Neuronal stem cell (in vitro differentiated cells): ENCODE data around the gene TRPC4AP.

ENCODE experiments used
- DNase-seq: peaks from one replicate; pipeline ENCODE4 v3.0.0-alpha.2; 2013; ENCODE audit warnings: low spot score
- H2AFZ ChIP-seq: one replicate; pipeline ENCODE4 v1.6.1; 2013; ENCODE audit warnings: mild to moderate bottlenecking, low read length, inconsistent platforms
- H2AK5ac ChIP-seq: 2 replicates; pipeline ENCODE4 v1.6.1; 2013; ENCODE audit warnings: low read depth, mild to moderate bottlenecking, inconsistent platforms, low read length, moderate library complexity, mixed read lengths
- H2BK120ac ChIP-seq: 2 replicates; pipeline ENCODE4 v1.6.1; 2013; ENCODE audit warnings: low read depth, mild to moderate bottlenecking, inconsistent platforms, low read length, moderate library complexity, mixed read lengths
- H2BK12ac ChIP-seq: one replicate; pipeline ENCODE4 v1.6.1; 2013; ENCODE audit warnings: low read length, inconsistent platforms
- H2BK15ac ChIP-seq: 2 replicates; pipeline ENCODE4 v1.6.1; 2013; ENCODE audit warnings: mild to moderate bottlenecking, low read length, inconsistent platforms, mixed read lengths
- H2BK5ac ChIP-seq: one replicate; pipeline ENCODE4 v1.6.1; 2013; ENCODE audit warnings: inconsistent platforms, mild to moderate bottlenecking, low read length, moderate library complexity
- H3K14ac ChIP-seq: one replicate; pipeline ENCODE4 v1.6.1; 2013; ENCODE audit warnings: low read length, inconsistent platforms
- H3K18ac ChIP-seq: 2 replicates; pipeline ENCODE4 v1.6.1; 2013; ENCODE audit warnings: low read length, inconsistent platforms
- H3K23ac ChIP-seq: 2 replicates; pipeline ENCODE4 v1.6.1; 2013; ENCODE audit warnings: low read depth, mild to moderate bottlenecking, mixed read lengths, low read length, inconsistent platforms; ENCODE audit not compliant: poor library complexity
- H3K27ac ChIP-seq: replicated peaks from 3 replicates; pipeline ENCODE4 v1.5.1; 2013; ENCODE audit warnings: low read length, inconsistent platforms
- H3K27me3 ChIP-seq, 3 experiments: 2 replicates each; pipeline ENCODE4 v1.6.1; 2013; ENCODE audit warnings: low read length in 3 of 3, mild to moderate bottlenecking in 2 of 3, inconsistent platforms in 1 of 3, low read depth in 1 of 3, mixed read lengths in 1 of 3, moderate library complexity in 1 of 3; ENCODE audit not compliant: control insufficient read depth in 3 of 3, insufficient read depth in 3 of 3
- H3K36me3 ChIP-seq, 2 donors: replicated peaks in 1 of 2; 2 replicates each; pipeline ENCODE4 v1.6.1; 2013; ENCODE audit warnings: low read length in 2 of 2; ENCODE audit not compliant: control insufficient read depth in 2 of 2, insufficient read depth in 2 of 2
- H3K4ac ChIP-seq: 2 replicates; pipeline ENCODE4 v1.6.1; 2013; ENCODE audit warnings: inconsistent platforms, mild to moderate bottlenecking, low read length, moderate library complexity
- H3K4me1 ChIP-seq, 2 donors: 1 replicate in 1 of 2; 2 replicates in 1 of 2; pipeline ENCODE4 v1.6.1; 2013; ENCODE audit warnings: low read length in 2 of 2, low read depth in 1 of 2; ENCODE audit not compliant: control insufficient read depth in 2 of 2, insufficient read depth in 1 of 2
- H3K4me2 ChIP-seq: one replicate; pipeline ENCODE4 v1.6.1; 2013; ENCODE audit warnings: mild to moderate bottlenecking, low read length, inconsistent platforms; ENCODE audit not compliant: insufficient read depth, poor library complexity, severe bottlenecking
- H3K4me3 ChIP-seq, 2 donors: 2 replicates each; pipeline ENCODE4 v1.5.1; 2013; ENCODE audit warnings: low read length in 2 of 2, mild to moderate bottlenecking in 2 of 2, inconsistent platforms in 1 of 2, moderate library complexity in 1 of 2
- H3K79me1 ChIP-seq: one replicate; pipeline ENCODE4 v1.6.1; 2013; ENCODE audit warnings: low read depth, mild to moderate bottlenecking, inconsistent platforms, low read length, moderate library complexity
- H3K9ac ChIP-seq: one replicate; pipeline ENCODE4 v1.6.1; 2013; ENCODE audit warnings: mild to moderate bottlenecking, low read depth, low read length, inconsistent platforms; ENCODE audit not compliant: poor library complexity
- H3K9me3 ChIP-seq, 2 donors: replicated peaks in 1 of 2; 2 replicates each; pipeline versions ENCODE3 to v1.6.1; 2013; ENCODE audit warnings: low read length in 2 of 2, mild to moderate bottlenecking in 2 of 2, inconsistent platforms in 1 of 2, low read depth in 1 of 2, mixed read lengths in 1 of 2, moderate library complexity in 1 of 2; ENCODE audit not compliant: control insufficient read depth in 2 of 2, insufficient read depth in 1 of 2
- H4K8ac ChIP-seq: one replicate; pipeline ENCODE4 v1.6.1; 2013; ENCODE audit warnings: low read depth, mild to moderate bottlenecking, inconsistent platforms, low read length, moderate library complexity
- H4K91ac ChIP-seq: one replicate; pipeline ENCODE4 v1.6.1; 2013; ENCODE audit warnings: low read length, low read depth, mild to moderate bottlenecking, inconsistent platforms; ENCODE audit not compliant: poor library complexity
- WGBS, 2 donors: extraction: QIAGEN DNeasy Blood & Tissue Kit; methylation state at CpG; one replicate each; pipeline ENCODE4 v1.1.7; 2013; ENCODE audit warnings: missing lambda C conversion rate in 2 of 2, mixed read lengths in 1 of 2; ENCODE audit not compliant: insufficient read length in 2 of 2, insufficient replicate concordance in 1 of 2; ENCODE audit errors: extremely low coverage in 2 of 2; 5-methylcytosine and 5-hydroxymethylcytosine counted together

The TRPC4AP gene

DNA sequence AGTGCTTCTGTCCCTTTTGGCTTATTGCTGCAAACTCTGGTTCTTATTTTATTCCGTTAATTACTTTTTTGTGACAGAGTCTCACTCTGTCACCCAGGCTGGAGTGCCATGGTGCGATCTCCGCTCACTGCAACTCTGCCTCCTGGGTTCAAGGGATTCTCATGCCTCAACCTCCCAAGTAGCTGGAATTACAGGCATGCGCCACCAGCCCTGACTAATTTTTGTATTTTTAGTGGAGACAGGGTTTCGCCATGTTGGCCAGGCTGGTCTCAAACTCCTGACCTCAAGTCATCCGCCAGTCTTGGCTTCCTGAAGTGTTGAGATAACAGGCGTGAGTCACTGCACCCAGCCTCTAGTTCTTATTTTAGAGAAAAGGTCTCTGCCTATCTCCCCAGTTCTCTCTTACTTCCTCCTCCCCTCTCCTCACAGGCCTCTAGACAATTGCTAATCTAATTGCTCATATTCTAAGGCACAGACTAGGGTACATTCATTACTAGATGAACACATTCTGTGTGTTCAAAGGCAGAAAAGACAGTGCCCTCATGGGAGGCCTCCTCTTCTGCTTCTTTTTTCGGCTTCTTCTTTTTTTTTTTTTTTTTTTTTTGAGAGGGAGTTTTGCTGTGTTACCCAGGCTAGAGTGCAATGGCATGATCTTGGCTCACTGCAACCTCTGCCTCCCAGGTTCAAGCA is 27.6 kb upstream of the TRPC4AP start:
- DNase-seq = no peak
- H2AFZ ChIP-seq = no peak overlapping the region
- H3K4ac ChIP-seq = no peak overlapping the region
- H3K9ac ChIP-seq = no peak overlapping the region
- H2BK12ac ChIP-seq = no peak overlapping the region
- H3K79me1 ChIP-seq = no peaks in the 10 kb centered on the region
- no peaks in the 10 kb centered on the region for H3K27me3 ChIP-seq
- H3K9me3 ChIP-seq = no peaks in the 10 kb centered on the region
- no peak overlapping the region for H3K18ac ChIP-seq
- no peak overlapping the region for H4K91ac ChIP-seq
- H3K27ac ChIP-seq = no peak overlapping the region
- no peak overlapping the region for H4K8ac ChIP-seq
- H3K23ac ChIP-seq = no peak overlapping the region
- WGBS, 2 donors = no CpG with 5 or more reads among the region's 8 CpGs
- no peak overlapping the region for H3K4me2 ChIP-seq
- no peak overlapping the region for H3K4me3 ChIP-seq
- H2AK5ac ChIP-seq = no peak overlapping the region
- H3K4me1 ChIP-seq = no peaks in the 10 kb centered on the region
- H3K14ac ChIP-seq = no peak overlapping the region
- no peak overlapping the region for H2BK15ac ChIP-seq
- H2BK120ac ChIP-seq = no peak overlapping the region
- no peak overlapping the region for H2BK5ac ChIP-seq
- peaks cover 5 to 43% of the 10 kb centered on the region in 2 donors for H3K36me3 ChIP-seq

- no CpG with 5 or more reads among the region's 1 CpG for WGBS, 2 donors
Observed at GRCh38 chr20:35117629-35118028, 25.0 kb upstream of the TRPC4AP start.

GRCh38 chr20:35117196-35117595 is 24.6 kb upstream of the TRPC4AP start:
- no peak overlapping the region for H3K4me3 ChIP-seq
- DNase-seq = no peak

More at GRCh38 chr20:35117629-35118028, 25.0 kb upstream of the TRPC4AP start:
- H3K4me1 ChIP-seq = no peaks in the 10 kb centered on the region
- H2AFZ ChIP-seq = no peak overlapping the region
- no peak overlapping the region for H2BK120ac ChIP-seq
- no peaks in the 10 kb centered on the region for H3K9me3 ChIP-seq
- H2BK15ac ChIP-seq = no peak overlapping the region
- H3K27ac ChIP-seq = no peak overlapping the region
- H3K14ac ChIP-seq = no peak overlapping the region
- no peak overlapping the region for H4K91ac ChIP-seq
- H3K4me2 ChIP-seq = no peak overlapping the region
- H3K4me3 ChIP-seq = no peak overlapping the region
- H2AK5ac ChIP-seq = no peak overlapping the region
- no peak overlapping the region for H2BK12ac ChIP-seq
- H3K79me1 ChIP-seq = no peaks in the 10 kb centered on the region
- no peak overlapping the region for H3K18ac ChIP-seq
- no peak overlapping the region for H4K8ac ChIP-seq
- H3K36me3 ChIP-seq = peaks cover 5 to 34% of the 10 kb centered on the region in 2 donors
- no peak overlapping the region for H3K9ac ChIP-seq
- H3K27me3 ChIP-seq = no peaks in the 10 kb centered on the region
- H3K4ac ChIP-seq = no peak overlapping the region
- DNase-seq = no peak
- no peak overlapping the region for H3K23ac ChIP-seq
- no peak overlapping the region for H2BK5ac ChIP-seq

DNA sequence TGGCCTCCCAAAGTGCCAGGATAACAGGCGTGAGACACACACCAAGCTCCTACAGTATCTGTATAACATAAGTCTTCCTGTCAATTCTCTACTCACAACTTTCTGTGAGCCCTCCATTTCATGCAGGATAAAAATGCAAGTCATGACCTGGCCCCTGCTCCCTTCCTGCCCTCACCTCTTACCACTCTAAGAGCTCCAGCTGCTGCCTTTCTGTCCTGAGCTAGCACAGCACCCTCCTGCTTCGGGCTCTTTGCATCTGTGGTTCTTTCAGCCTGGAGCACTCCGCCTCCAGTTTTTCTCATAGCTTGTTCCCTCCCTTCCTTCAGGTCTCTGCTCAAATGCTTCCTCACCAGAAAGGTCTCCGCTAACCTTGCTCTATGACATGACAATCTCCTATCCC is 23.7 kb upstream of the TRPC4AP start:
- Histone ChIP-seq H3K4me3 (no peak overlapping the region), H3K4me2 (no peak overlapping the region), H3K79me1 (no peaks in the 10 kb centered on the region), H2BK15ac (no peak overlapping the region), H3K9me3 (no peaks in the 10 kb centered on the region), H3K18ac (no peak overlapping the region), H3K4ac (no peak overlapping the region), H2BK12ac (no peak overlapping the region), H3K36me3 (peaks cover 5 to 26% of the 10 kb centered on the region in 2 donors), H3K27ac (no peak overlapping the region), H2AK5ac (no peak overlapping the region), H2BK120ac (no peak overlapping the region), H3K14ac (no peak overlapping the region), H3K23ac (no peak overlapping the region), H4K91ac (no peak overlapping the region), H2AFZ (no peak overlapping the region), H3K9ac (no peak overlapping the region), H3K27me3 (no peaks in the 10 kb centered on the region), H2BK5ac (no peak overlapping the region), H4K8ac (no peak overlapping the region), H3K4me1 (no peaks in the 10 kb centered on the region)
- WGBS, 2 donors = no CpG with 5 or more reads among the region's 4 CpGs
- no peak for DNase-seq

More at GRCh38 chr20:35117196-35117595, 24.6 kb upstream of the TRPC4AP start:
- no peaks in the 10 kb centered on the region for H3K79me1 ChIP-seq
- H3K14ac ChIP-seq = no peak overlapping the region
- no peak overlapping the region for H2AFZ ChIP-seq
- H3K27ac ChIP-seq = no peak overlapping the region
- no peak overlapping the region for H4K8ac ChIP-seq
- no peak overlapping the region for H3K9ac ChIP-seq
- H2BK15ac ChIP-seq = no peak overlapping the region
- no peaks in the 10 kb centered on the region for H3K4me1 ChIP-seq
- H3K23ac ChIP-seq = no peak overlapping the region
- no peaks in the 10 kb centered on the region for H3K9me3 ChIP-seq
- no peak overlapping the region for H2BK5ac ChIP-seq
- H2AK5ac ChIP-seq = no peak overlapping the region
- H2BK120ac ChIP-seq = no peak overlapping the region
- no peak overlapping the region for H3K4ac ChIP-seq
- no peak overlapping the region for H3K4me2 ChIP-seq
- H2BK12ac ChIP-seq = no peak overlapping the region
- H3K27me3 ChIP-seq = no peaks in the 10 kb centered on the region
- H3K36me3 ChIP-seq = peaks cover 5 to 32% of the 10 kb centered on the region in 2 donors
- no peak overlapping the region for H3K18ac ChIP-seq
- H4K91ac ChIP-seq = no peak overlapping the region
